Fibroblast of skin of right biceps (primary cell): ENCODE measurements around the gene ARHGAP4.

Source experiments
- DNase-seq: peaks from one replicate; pipeline ENCODE4 v3.0.0-alpha.2; 2013

ARHGAP4 gene

GRCh38 chrX:153924149-153924861, 1.8 kb downstream of the ARHGAP4 start:
- DNase-seq: peak; percentile 41

GRCh38 chrX:153922932-153923857, 2.9 kb downstream of the ARHGAP4 start:
- DNase-seq: peak; percentile 28

- peak; percentile 14 for DNase-seq
These were observed 4.3 kb downstream of the ARHGAP4 start for GRCh38 chrX:153921511-153922446.

GRCh38 chrX:153921070-153921469, 5.0 kb downstream of the ARHGAP4 start:
- DNase-seq: no peak

- no peak for DNase-seq
These were observed 5.5 kb downstream of the ARHGAP4 start for GRCh38 chrX:153920546-153920945.

- no peak for DNase-seq
These were observed 6.8 kb downstream of the ARHGAP4 start for GRCh38 chrX:153919281-153919680.

GRCh38 chrX:153917869-153918268, 8.2 kb downstream of the ARHGAP4 start:
- no peak for DNase-seq

GRCh38 chrX:153913701-153914100, 12.4 kb downstream of the ARHGAP4 start:
- no peak for DNase-seq

- no peak for DNase-seq
These were observed 12.9 kb downstream of the ARHGAP4 start for GRCh38 chrX:153913211-153913610.

GRCh38 chrX:153911798-153912197, 14.3 kb downstream of the ARHGAP4 start:
- DNase-seq: no peak

GRCh38 chrX:153910446-153910845, 15.6 kb downstream of the ARHGAP4 start:
- no peak for DNase-seq

- no peak for DNase-seq
These were observed 16.1 kb downstream of the ARHGAP4 start for GRCh38 chrX:153909980-153910360.

GRCh38 chrX:153909024-153909979, 16.8 kb downstream of the ARHGAP4 start:
- DNase-seq: no peak

- DNase-seq: no peak
These were observed 17.7 kb downstream of the ARHGAP4 start for GRCh38 chrX:153908219-153908860.

- no peak for DNase-seq
These were observed 18.6 kb downstream of the ARHGAP4 start for GRCh38 chrX:153907456-153907855.

GRCh38 chrX:153906126-153906917, 19.7 kb downstream of the ARHGAP4 start:
- DNase-seq: no peak

- DNase-seq: no peak
These were observed 20.5 kb downstream of the ARHGAP4 start for GRCh38 chrX:153905481-153906095.

GRCh38 chrX:153903991-153904957, 21.8 kb downstream of the ARHGAP4 start, which contains the start of gene AVPR2:
AVPR2 (plus strand) TSS chrX:153904673; CDS start chrX:153905146, 473 bp downstream.
- no peak for DNase-seq
